Spinal cord (tissue), 10 donors: Measurements from ENCODE around the gene ZNF536. TPM values are rescaled to one million over a fixed set of nuclear protein-coding genes. Genes with fewer than 3 reads are reported as not detected.
A peak's percentile ranks its signal among the peaks of the same experiment; 100 is the strongest.
"Not testable (repeated sequence)": the region's sequence is repeated elsewhere in the genome, so short reads cannot be mapped to it uniquely, and the experiment has no call there.

Source experiments
- DNase-seq, 6 donors: peaks; one replicate each; pipeline versions ENCODE4 v3.0.0 to v3.0.0-alpha.2; 2013 to 2015; ENCODE audit warnings: low spot score in 6 of 6, low read depth in 4 of 6
- H3K27ac ChIP-seq: one replicate; pipeline ENCODE4 v1.5.1; 2013; ENCODE audit warnings: low read depth, low read length, control low read depth
- H3K27me3 ChIP-seq: one replicate; pipeline ENCODE4 v1.6.1; 2013; ENCODE audit warnings: low read length; ENCODE audit not compliant: control insufficient read depth, insufficient read depth
- H3K36me3 ChIP-seq: one replicate; pipeline ENCODE4 v1.6.1; 2013; ENCODE audit warnings: low read length; ENCODE audit not compliant: control insufficient read depth, insufficient read depth
- H3K4me1 ChIP-seq: one replicate; pipeline ENCODE4 v1.6.1; 2013; ENCODE audit warnings: low read length; ENCODE audit not compliant: control insufficient read depth, insufficient read depth
- H3K4me3 ChIP-seq: one replicate; pipeline ENCODE4 v1.5.1; 2013; ENCODE audit warnings: low read depth, low read length, control low read depth
- H3K9me3 ChIP-seq: one replicate; pipeline ENCODE4 v1.6.1; 2013; ENCODE audit warnings: low read length; ENCODE audit not compliant: control insufficient read depth, insufficient read depth
- WGBS: methylation state at CpG from one replicate; pipeline ENCODE4 v1.1.5; 2013; ENCODE audit warnings: missing lambda C conversion rate; ENCODE audit not compliant: insufficient coverage; 5-methylcytosine and 5-hydroxymethylcytosine counted together
- polyA plus RNA-seq, 2 donors: library from polyadenylated mRNA; unstranded; fragments of 120-200 nt; gene quantifications; one replicate each; pipeline ENCODE4 v1.2.1, GENCODE V29; 2013; ENCODE audit not compliant: insufficient read length in 2 of 2
- total RNA-seq, 2 donors: library from RNA; depleted of rRNA in 1 of 2; stranded (reverse); fragments of 120-200 nt in 1 of 2; fragments of >200 nt in 1 of 2; gene quantifications; one replicate each; pipeline versions ENCODE4 v1.2.3 to v1.2.4, GENCODE V29; 2013 to 2014
- donor health status: healthy.

The ZNF536 gene
- total and polyA plus RNA-seq, 4 donors = 26.2 to 41.1 (median 28.9) TPM

GRCh38 chr19:30453743-30454142 lies 81.6 kb downstream of the ZNF536 start:
- WGBS = 78% methylated on average over 4 of the region's 6 CpGs
- Histone ChIP-seq H3K27me3 (no peaks in the 10 kb centered on the region), H3K4me1 (peaks cover 31% of the 10 kb centered on the region), H3K4me3 (no peak overlapping the region), H3K27ac (no peak overlapping the region), H3K36me3 (no peaks in the 10 kb centered on the region), H3K9me3 (no peaks in the 10 kb centered on the region)
- peak in 1 of 6 donors; percentile 58 for DNase-seq

GRCh38 chr19:30455881-30456280 lies 83.7 kb downstream of the ZNF536 start:
- no peak for DNase-seq
- Histone ChIP-seq H3K27me3 (no peaks in the 10 kb centered on the region), H3K9me3 (no peaks in the 10 kb centered on the region), H3K27ac (no peak overlapping the region), H3K4me3 (no peak overlapping the region), H3K4me1 (peaks cover 19% of the 10 kb centered on the region), H3K36me3 (no peaks in the 10 kb centered on the region)
- WGBS = no CpG with 5 or more reads among the region's 1 CpG

- H3K36me3 ChIP-seq = peaks cover 3% of the 10 kb centered on the region
- H3K27ac ChIP-seq = no peak overlapping the region
- H3K4me3 ChIP-seq = no peak overlapping the region
- WGBS = 69% methylated on average over 4 of the region's 4 CpGs
- H3K9me3 ChIP-seq = no peaks in the 10 kb centered on the region
- peaks cover 5% of the 10 kb centered on the region for H3K4me1 ChIP-seq
- no peak for DNase-seq
- H3K27me3 ChIP-seq = no peaks in the 10 kb centered on the region
Measured at GRCh38 chr19:30457484-30457883, 85.3 kb downstream of the ZNF536 start.

GRCh38 chr19:30459859-30460258 lies 87.7 kb downstream of the ZNF536 start:
- peaks cover 3% of the 10 kb centered on the region for H3K36me3 ChIP-seq
- H3K4me1 ChIP-seq = no peaks in the 10 kb centered on the region
- no peaks in the 10 kb centered on the region for H3K9me3 ChIP-seq
- no peak overlapping the region for H3K27ac ChIP-seq
- 83% methylated on average over 2 of the region's 2 CpGs for WGBS
- H3K27me3 ChIP-seq = no peaks in the 10 kb centered on the region
- H3K4me3 ChIP-seq = no peak overlapping the region
- DNase-seq = no peak

- H3K36me3 ChIP-seq = peaks cover 6% of the 10 kb centered on the region
- WGBS = 96% methylated on average over 7 of the region's 8 CpGs
- H3K4me3 ChIP-seq = no peak overlapping the region
- H3K27me3 ChIP-seq = no peaks in the 10 kb centered on the region
- no peaks in the 10 kb centered on the region for H3K4me1 ChIP-seq
- H3K27ac ChIP-seq = no peak overlapping the region
- DNase-seq = no peak
- no peaks in the 10 kb centered on the region for H3K9me3 ChIP-seq
Measured at GRCh38 chr19:30464162-30464561, 92.0 kb downstream of the ZNF536 start.

GRCh38 chr19:30466598-30466997 lies 94.4 kb downstream of the ZNF536 start:
- H3K27ac ChIP-seq, H3K4me3 ChIP-seq, H3K4me1 ChIP-seq, H3K27me3 ChIP-seq, H3K36me3 ChIP-seq, H3K9me3 ChIP-seq, DNase-seq: not testable (repeated sequence)
- WGBS = 93% methylated on average over 2 of the region's 4 CpGs

GRCh38 chr19:30467239-30467638 lies 95.1 kb downstream of the ZNF536 start:
- 100% methylated on average over 1 of the region's 4 CpGs for WGBS
- Histone ChIP-seq H3K4me1 (no peaks in the 10 kb centered on the region), H3K27me3 (no peaks in the 10 kb centered on the region), H3K27ac (no peak overlapping the region), H3K36me3 (peaks cover 3% of the 10 kb centered on the region), H3K9me3 (no peaks in the 10 kb centered on the region), H3K4me3 (no peak overlapping the region)
- DNase-seq = no peak

- Histone ChIP-seq H3K36me3 (peaks cover 3% of the 10 kb centered on the region), H3K9me3 (no peaks in the 10 kb centered on the region), H3K4me3 (no peak overlapping the region), H3K4me1 (no peaks in the 10 kb centered on the region), H3K27ac (no peak overlapping the region), H3K27me3 (no peaks in the 10 kb centered on the region)
- 61% methylated on average over 2 of the region's 5 CpGs for WGBS
- DNase-seq = no peak
Measured at GRCh38 chr19:30469774-30470173, 97.6 kb downstream of the ZNF536 start.

- no peaks in the 10 kb centered on the region for H3K9me3 ChIP-seq
- H3K27ac ChIP-seq = no peak overlapping the region
- DNase-seq = no peak
- no peak overlapping the region for H3K4me3 ChIP-seq
- H3K36me3 ChIP-seq = peaks cover 3% of the 10 kb centered on the region
- H3K27me3 ChIP-seq = no peaks in the 10 kb centered on the region
- WGBS = 88% methylated on average over 3 of the region's 4 CpGs
- no peaks in the 10 kb centered on the region for H3K4me1 ChIP-seq
Measured at GRCh38 chr19:30471441-30471840, 99.3 kb downstream of the ZNF536 start.

- Histone ChIP-seq H3K36me3 (no peaks in the 10 kb centered on the region), H3K4me3 (no peak overlapping the region), H3K9me3 (no peaks in the 10 kb centered on the region), H3K27ac (no peak overlapping the region), H3K4me1 (no peaks in the 10 kb centered on the region), H3K27me3 (no peaks in the 10 kb centered on the region)
- 98% methylated on average over 5 of the region's 5 CpGs for WGBS
- no peak for DNase-seq
Measured at GRCh38 chr19:30473334-30473867, 101.2 kb downstream of the ZNF536 start.
